Effector memory CD8-positive, alpha-beta T cell (primary cell): ENCODE data around the gene C5AR2.
"Not testable (repeated sequence)": the region's sequence is repeated elsewhere in the genome, so short reads cannot be mapped to it uniquely, and the experiment has no call there.

Experiments
- ATAC-seq: fragments of 150-1000 bp; cut with Tn5 transposase; replicated peaks from 2 replicates; pipeline ENCODE4 v1.10.0; 2021; ENCODE audit warnings: mild to moderate bottlenecking, moderate library complexity
- DNase-seq, 3 experiments: peaks; one replicate each; pipeline ENCODE4 v3.0.0; 2021
- H3K27ac Mint-ChIP-seq, 2 donors: one replicate each; pipeline ENCODE4 v1.8.0; 2022; ENCODE audit warnings: mild to moderate bottlenecking in 2 of 2, mixed read lengths in 2 of 2, moderate library complexity in 2 of 2
- H3K27me3 Mint-ChIP-seq, 2 donors: one replicate each; pipeline ENCODE4 v1.8.0; 2022; ENCODE audit warnings: mixed read lengths in 2 of 2
- H3K36me3 Mint-ChIP-seq: one replicate; pipeline ENCODE4 v1.8.0; 2022; ENCODE audit warnings: mild to moderate bottlenecking, moderate library complexity, mixed read lengths; ENCODE audit not compliant: insufficient read depth
- H3K4me1 Mint-ChIP-seq, 2 donors: one replicate each; pipeline ENCODE4 v1.8.0; 2022; ENCODE audit warnings: low read depth in 2 of 2, mixed read lengths in 2 of 2
- H3K4me3 Mint-ChIP-seq, 2 donors: one replicate each; pipeline ENCODE4 v1.8.0; 2022; ENCODE audit warnings: mild to moderate bottlenecking in 2 of 2, mixed read lengths in 2 of 2, moderate library complexity in 2 of 2
- H3K9me3 Mint-ChIP-seq, 2 donors: one replicate each; pipeline ENCODE4 v1.8.0; 2022; ENCODE audit warnings: mixed read lengths in 2 of 2

C5AR2 gene

GRCh38 chr19:47356900-47357299 lies 24.9 kb downstream of the C5AR2 start:
- no peak for DNase-seq
- H3K36me3 Mint-ChIP-seq, result peaks cover 77% of the 10 kb centered on the region

GRCh38 chr19:47357788-47358680 lies 26.1 kb downstream of the C5AR2 start:
- no peak for DNase-seq
- H3K4me1 Mint-ChIP-seq, result peaks cover 4% of the 10 kb centered on the region in 2 donors
- no peak overlapping the region for H3K27ac Mint-ChIP-seq
- ATAC-seq, result no peak
- H3K4me3 Mint-ChIP-seq, result no peak overlapping the region
- no peaks in the 10 kb centered on the region for H3K9me3 Mint-ChIP-seq
- no peaks in the 10 kb centered on the region for H3K27me3 Mint-ChIP-seq
- H3K36me3 Mint-ChIP-seq, result peaks cover 88% of the 10 kb centered on the region

More at GRCh38 chr19:47356900-47357299, 24.9 kb downstream of the C5AR2 start:
- Mint-ChIP-seq H3K4me3 (no peak overlapping the region), H3K9me3 (no peaks in the 10 kb centered on the region), H3K4me1 (peaks cover 8 to 12% of the 10 kb centered on the region in 2 donors), H3K27me3 (no peaks in the 10 kb centered on the region), H3K27ac (no peak overlapping the region)
- ATAC-seq, result no peak

GRCh38 chr19:47358936-47359335 lies 27.0 kb downstream of the C5AR2 start:
- Mint-ChIP-seq H3K27ac (no peak overlapping the region), H3K4me3 (no peak overlapping the region), H3K4me1 (peaks cover 4% of the 10 kb centered on the region in 2 donors), H3K9me3 (no peaks in the 10 kb centered on the region), H3K36me3 (peaks cover 89% of the 10 kb centered on the region), H3K27me3 (no peaks in the 10 kb centered on the region)
- ATAC-seq, result no peak
- no peak for DNase-seq

GRCh38 chr19:47362321-47362720 lies 30.3 kb downstream of the C5AR2 start:
- Mint-ChIP-seq H3K4me1 (peaks cover 0 to 2% of the 10 kb centered on the region in 2 donors), H3K9me3 (no peaks in the 10 kb centered on the region), H3K4me3 (no peak overlapping the region), H3K36me3 (peaks cover 82% of the 10 kb centered on the region), H3K27ac (no peak overlapping the region), H3K27me3 (no peaks in the 10 kb centered on the region)
- ATAC-seq, result no peak
- no peak for DNase-seq

GRCh38 chr19:47363758-47364531 lies 32.0 kb downstream of the C5AR2 start:
- ATAC-seq (no peak), DNase-seq (no peak)
- peaks cover 76% of the 10 kb centered on the region for H3K36me3 Mint-ChIP-seq
- H3K4me3 Mint-ChIP-seq, result no peak overlapping the region
- H3K4me1 Mint-ChIP-seq, result peaks cover 0 to under 1% of the 10 kb centered on the region in 2 donors
- H3K27me3 Mint-ChIP-seq, result no peaks in the 10 kb centered on the region
- no peaks in the 10 kb centered on the region for H3K9me3 Mint-ChIP-seq
- no peak overlapping the region for H3K27ac Mint-ChIP-seq

- not testable (repeated sequence) for H3K27ac Mint-ChIP-seq, DNase-seq, H3K4me3 Mint-ChIP-seq, ATAC-seq, H3K9me3 Mint-ChIP-seq, H3K27me3 Mint-ChIP-seq, H3K4me1 Mint-ChIP-seq
- peaks cover 70% of the 10 kb centered on the region for H3K36me3 Mint-ChIP-seq
Observed at GRCh38 chr19:47365455-47365854, 33.5 kb downstream of the C5AR2 start.

GRCh38 chr19:47370045-47370611 lies 38.2 kb downstream of the C5AR2 start:
- ATAC-seq, result no peak
- H3K27me3 Mint-ChIP-seq, result no peaks in the 10 kb centered on the region
- H3K36me3 Mint-ChIP-seq, result peaks cover 47% of the 10 kb centered on the region
- no peak overlapping the region for H3K27ac Mint-ChIP-seq
- no peak overlapping the region for H3K4me3 Mint-ChIP-seq
- H3K4me1 Mint-ChIP-seq, result no peaks in the 10 kb centered on the region
- no peaks in the 10 kb centered on the region for H3K9me3 Mint-ChIP-seq
- DNase-seq, result no peak

- no peaks in the 10 kb centered on the region for H3K9me3 Mint-ChIP-seq
- ATAC-seq (no peak), DNase-seq (no peak)
- no peak overlapping the region for H3K4me3 Mint-ChIP-seq
- peaks cover 49% of the 10 kb centered on the region for H3K36me3 Mint-ChIP-seq
- H3K27me3 Mint-ChIP-seq, result no peaks in the 10 kb centered on the region
- H3K27ac Mint-ChIP-seq, result no peak overlapping the region
- no peaks in the 10 kb centered on the region for H3K4me1 Mint-ChIP-seq
Observed at GRCh38 chr19:47371261-47371660, 39.3 kb downstream of the C5AR2 start.

GRCh38 chr19:47372603-47373002 lies 40.6 kb downstream of the C5AR2 start:
- Mint-ChIP-seq H3K4me3 (no peak overlapping the region), H3K4me1 (no peaks in the 10 kb centered on the region), H3K36me3 (peaks cover 36% of the 10 kb centered on the region), H3K27ac (no peak overlapping the region), H3K27me3 (no peaks in the 10 kb centered on the region), H3K9me3 (no peaks in the 10 kb centered on the region)
- DNase-seq, result no peak
- no peak for ATAC-seq

GRCh38 chr19:47373246-47374240 lies 41.6 kb downstream of the C5AR2 start:
- H3K4me1 Mint-ChIP-seq, result no peaks in the 10 kb centered on the region
- H3K27ac Mint-ChIP-seq, result no peak overlapping the region
- no peak overlapping the region for H3K4me3 Mint-ChIP-seq
- no peak for ATAC-seq
- H3K9me3 Mint-ChIP-seq, result no peaks in the 10 kb centered on the region
- peaks cover 31% of the 10 kb centered on the region for H3K36me3 Mint-ChIP-seq
- no peak for DNase-seq
- no peaks in the 10 kb centered on the region for H3K27me3 Mint-ChIP-seq

- DNase-seq (no peak), ATAC-seq (no peak)
- Mint-ChIP-seq H3K27ac (no peak overlapping the region), H3K36me3 (peaks cover 26% of the 10 kb centered on the region), H3K27me3 (no peaks in the 10 kb centered on the region), H3K9me3 (no peaks in the 10 kb centered on the region), H3K4me1 (peaks cover 0 to 3% of the 10 kb centered on the region in 2 donors), H3K4me3 (no peak overlapping the region)
Observed at GRCh38 chr19:47374876-47375693, 43.1 kb downstream of the C5AR2 start.
